Activated T-helper 17 cell treated with anti-CD3 and anti-CD28 coated beads, Interleukin-2, amount 50 U/mL, for 72 hours (primary cell): ENCODE data around the gene SH3PXD2B. TPM values are rescaled to one million over a fixed set of nuclear protein-coding genes. Genes with fewer than 3 reads are reported as not detected.
"Not testable (repeated sequence)": the region's sequence is repeated elsewhere in the genome, so short reads cannot be mapped to it uniquely, and the experiment has no call there.

ENCODE experiments used
- ATAC-seq: fragments of 150-1000 bp; cut with Tn5 transposase; replicated peaks from 2 replicates; pipeline ENCODE4 v1.10.0; 2021; ENCODE audit warnings: mild to moderate bottlenecking, moderate library complexity
- H3K27ac Mint-ChIP-seq: one replicate; pipeline ENCODE4 v1.8.0; 2022; ENCODE audit warnings: mixed read lengths
- H3K27me3 Mint-ChIP-seq: one replicate; pipeline ENCODE4 v1.8.0; 2022; ENCODE audit warnings: mixed read lengths
- H3K36me3 Mint-ChIP-seq: one replicate; pipeline ENCODE4 v1.8.0; 2022; ENCODE audit warnings: low read depth, mild to moderate bottlenecking, mixed read lengths
- H3K4me1 Mint-ChIP-seq: one replicate; pipeline ENCODE4 v1.8.0; 2022; ENCODE audit warnings: mixed read lengths
- H3K4me3 Mint-ChIP-seq: one replicate; pipeline ENCODE4 v1.8.0; 2022; ENCODE audit warnings: mild to moderate bottlenecking, mixed read lengths
- H3K9me3 Mint-ChIP-seq: one replicate; pipeline ENCODE4 v1.8.0; 2022; ENCODE audit warnings: mixed read lengths
- total RNA-seq, 2 donors: library from RNA; stranded (reverse); gene quantifications; one replicate each; pipeline ENCODE4 v1.2.3, GENCODE V29; 2022

SH3PXD2B gene
- total RNA-seq, 2 donors from 2014 or later: 0.08 to 0.09 TPM

DNA sequence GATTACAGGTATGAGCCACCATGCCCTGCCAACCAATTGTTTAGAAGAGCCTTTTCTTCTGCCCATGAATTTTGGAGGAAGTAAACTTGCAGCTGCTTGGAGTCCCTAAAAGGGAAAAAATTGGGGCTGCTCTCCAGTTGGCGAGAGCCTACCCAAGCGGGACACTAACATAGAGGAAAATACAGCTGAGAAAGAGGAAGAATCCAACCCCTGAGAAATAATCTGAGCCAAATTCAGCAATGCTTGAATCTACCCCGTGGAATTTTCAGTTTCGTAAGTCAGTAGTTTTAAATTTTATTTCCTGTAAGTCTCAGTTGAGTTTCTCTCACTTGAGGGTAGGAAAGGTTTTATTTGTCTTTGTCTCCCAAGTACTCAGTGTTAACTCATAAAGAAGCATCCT is 140.4 kb downstream of the SH3PXD2B start:
- Mint-ChIP-seq H3K27me3 (peaks cover 4% of the 10 kb centered on the region), H3K27ac (no peak overlapping the region), H3K4me3 (no peak overlapping the region), H3K4me1 (no peaks in the 10 kb centered on the region), H3K36me3 (no peaks in the 10 kb centered on the region), H3K9me3 (no peaks in the 10 kb centered on the region)
- ATAC-seq: no peak

- Mint-ChIP-seq H3K4me3 (no peak overlapping the region), H3K4me1 (no peaks in the 10 kb centered on the region), H3K27ac (no peak overlapping the region), H3K36me3 (no peaks in the 10 kb centered on the region), H3K27me3 (peaks cover 4% of the 10 kb centered on the region), H3K9me3 (no peaks in the 10 kb centered on the region)
- ATAC-seq: no peak
Measured at GRCh38 chr5:172312286-172312685, 142.0 kb downstream of the SH3PXD2B start.

DNA sequence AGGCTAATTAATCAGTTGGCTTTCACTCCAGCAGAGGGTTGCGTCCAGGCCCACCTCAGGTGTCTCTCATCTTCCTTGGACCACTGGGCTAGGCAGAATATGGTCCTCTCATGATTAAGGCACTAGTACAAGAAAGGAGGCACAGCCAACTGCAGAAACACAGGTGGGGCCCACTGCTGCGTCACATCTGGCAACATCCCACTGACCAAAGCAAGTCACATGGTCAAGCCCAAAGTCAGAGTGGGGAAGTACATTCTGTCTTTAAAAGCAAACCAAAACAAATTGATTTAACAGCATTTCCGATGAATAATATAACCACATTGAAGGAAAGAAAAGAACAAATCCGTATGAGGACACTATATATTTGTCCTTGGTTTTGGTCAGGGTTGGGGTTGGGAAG is 142.7 kb downstream of the SH3PXD2B start:
- no peak for ATAC-seq
- Mint-ChIP-seq H3K36me3 (no peaks in the 10 kb centered on the region), H3K27ac (no peak overlapping the region), H3K27me3 (peaks cover 4% of the 10 kb centered on the region), H3K9me3 (no peaks in the 10 kb centered on the region), H3K4me1 (no peaks in the 10 kb centered on the region), H3K4me3 (no peak overlapping the region)

GRCh38 chr5:172311026-172311425 is 143.3 kb downstream of the SH3PXD2B start:
- H3K9me3 Mint-ChIP-seq: no peaks in the 10 kb centered on the region
- H3K4me3 Mint-ChIP-seq: no peak overlapping the region
- no peak overlapping the region for H3K27ac Mint-ChIP-seq
- H3K4me1 Mint-ChIP-seq: no peaks in the 10 kb centered on the region
- ATAC-seq: no peak
- no peaks in the 10 kb centered on the region for H3K36me3 Mint-ChIP-seq
- H3K27me3 Mint-ChIP-seq: peaks cover 4% of the 10 kb centered on the region

DNA sequence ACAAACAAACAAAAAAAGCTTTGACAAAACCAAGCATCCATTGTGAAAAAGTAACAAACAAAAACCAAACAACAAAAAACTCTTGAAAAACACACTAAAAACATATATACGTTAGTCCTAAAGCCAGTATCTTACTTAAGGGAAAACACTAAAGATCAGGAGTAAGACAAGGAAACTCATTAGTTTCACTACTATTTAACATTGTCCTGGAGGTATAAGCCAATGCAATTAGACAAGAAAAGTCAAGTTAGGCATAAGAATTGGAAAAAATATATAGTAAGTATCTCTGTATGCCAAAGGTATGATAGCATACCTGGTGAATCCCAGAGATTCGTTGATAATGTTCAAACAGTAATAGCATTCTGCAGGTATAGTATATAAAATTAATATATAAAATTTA is 148.9 kb downstream of the SH3PXD2B start:
- H3K4me3 Mint-ChIP-seq: no peak overlapping the region
- no peaks in the 10 kb centered on the region for H3K9me3 Mint-ChIP-seq
- ATAC-seq: no peak
- H3K27me3 Mint-ChIP-seq: peaks cover 4% of the 10 kb centered on the region
- H3K36me3 Mint-ChIP-seq: no peaks in the 10 kb centered on the region
- H3K4me1 Mint-ChIP-seq: no peaks in the 10 kb centered on the region
- H3K27ac Mint-ChIP-seq: no peak overlapping the region

DNA sequence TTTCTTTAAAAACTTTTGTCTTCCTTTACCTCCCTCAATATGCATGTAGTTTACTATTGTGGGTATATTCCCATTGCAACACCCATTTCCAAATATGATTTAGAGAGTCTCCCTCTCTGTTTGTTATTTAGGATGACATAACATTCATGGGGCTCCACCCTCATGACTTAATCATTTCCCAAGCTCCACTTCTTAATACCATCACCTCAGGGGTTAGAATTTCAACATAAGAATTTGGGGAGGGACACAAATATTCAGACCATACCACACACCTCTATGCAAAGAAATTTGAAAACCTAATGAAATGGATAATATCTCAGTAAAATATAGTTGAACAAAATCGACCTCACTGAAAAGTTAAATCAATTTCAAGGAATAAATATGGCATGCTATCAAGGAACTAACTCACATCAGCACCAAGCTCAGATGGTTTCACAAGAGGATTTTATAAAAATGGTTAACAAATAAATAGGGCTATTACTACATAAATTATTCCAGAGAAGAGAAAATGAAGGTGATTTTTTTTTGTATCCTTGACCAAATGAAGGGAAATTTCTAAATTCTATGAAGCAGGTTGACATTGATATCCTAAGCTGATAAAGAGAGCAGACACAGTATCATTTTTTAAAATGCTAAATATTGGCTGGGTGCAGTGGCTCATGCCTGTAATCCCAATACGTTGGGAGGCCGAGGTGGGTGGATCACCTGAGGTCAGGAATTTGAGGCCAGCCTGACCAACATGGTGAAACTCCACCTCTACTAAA is 150.6 kb downstream of the SH3PXD2B start:
- Mint-ChIP-seq H3K4me1 (no peaks in the 10 kb centered on the region), H3K4me3 (no peak overlapping the region), H3K36me3 (no peaks in the 10 kb centered on the region)

GRCh38 chr5:172303162-172303561 is 151.2 kb downstream of the SH3PXD2B start:
- Mint-ChIP-seq H3K36me3 (no peaks in the 10 kb centered on the region), H3K27ac (no peak overlapping the region), H3K4me1 (no peaks in the 10 kb centered on the region), H3K9me3 (no peaks in the 10 kb centered on the region), H3K27me3 (peaks cover 4% of the 10 kb centered on the region), H3K4me3 (no peak overlapping the region)
- no peak for ATAC-seq

More for the DNA sequence above, 150.6 kb downstream of the SH3PXD2B start:
- no peak for ATAC-seq
- Mint-ChIP-seq H3K27me3 (peaks cover 4% of the 10 kb centered on the region), H3K9me3 (no peaks in the 10 kb centered on the region), H3K27ac (no peak overlapping the region)

- Mint-ChIP-seq H3K27me3 (peaks cover 4% of the 10 kb centered on the region), H3K9me3 (no peaks in the 10 kb centered on the region), H3K4me3 (no peak overlapping the region), H3K4me1 (no peaks in the 10 kb centered on the region), H3K27ac (no peak overlapping the region), H3K36me3 (no peaks in the 10 kb centered on the region)
- ATAC-seq: no peak
Measured at GRCh38 chr5:172302047-172302710, 152.1 kb downstream of the SH3PXD2B start.

GRCh38 chr5:172299916-172300439 is 154.3 kb downstream of the SH3PXD2B start:
- Mint-ChIP-seq H3K27ac (no peak overlapping the region), H3K4me1 (no peaks in the 10 kb centered on the region), H3K4me3 (no peak overlapping the region), H3K27me3 (peaks cover 6% of the 10 kb centered on the region), H3K9me3 (no peaks in the 10 kb centered on the region), H3K36me3 (no peaks in the 10 kb centered on the region)
- peak; percentile 44 for ATAC-seq

DNA sequence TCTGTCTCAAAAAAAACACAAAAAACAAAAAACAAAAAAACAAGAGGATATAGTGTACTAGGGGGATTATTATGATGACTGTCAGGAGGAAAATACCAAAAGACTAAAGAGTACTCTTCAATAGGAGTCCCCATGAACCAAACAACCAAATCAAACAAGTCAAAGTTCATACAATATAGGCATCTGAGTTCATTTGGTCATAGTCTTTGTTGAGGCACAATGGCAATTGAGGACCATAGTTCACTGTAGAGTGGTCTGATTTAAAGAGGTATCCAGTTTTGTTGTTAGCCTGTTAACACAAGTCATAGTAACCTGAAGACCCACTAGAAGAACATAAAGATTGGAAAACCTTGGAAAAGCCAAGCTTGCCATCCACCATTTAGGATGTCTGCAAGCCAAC is 159.5 kb downstream of the SH3PXD2B start:
- Mint-ChIP-seq H3K27ac (no peak overlapping the region), H3K27me3 (peaks cover 3% of the 10 kb centered on the region), H3K4me3 (no peak overlapping the region), H3K4me1 (no peaks in the 10 kb centered on the region), H3K36me3 (no peaks in the 10 kb centered on the region), H3K9me3 (no peaks in the 10 kb centered on the region)
- no peak for ATAC-seq

GRCh38 chr5:172293745-172294342 is 160.5 kb downstream of the SH3PXD2B start:
- Mint-ChIP-seq H3K27me3 (peaks cover 3% of the 10 kb centered on the region), H3K9me3 (no peaks in the 10 kb centered on the region), H3K27ac (no peak overlapping the region), H3K4me3 (no peak overlapping the region), H3K36me3 (no peaks in the 10 kb centered on the region), H3K4me1 (no peaks in the 10 kb centered on the region)
- no peak for ATAC-seq

GRCh38 chr5:172293054-172293744 is 161.1 kb downstream of the SH3PXD2B start:
- peaks cover 3% of the 10 kb centered on the region for H3K27me3 Mint-ChIP-seq
- H3K36me3 Mint-ChIP-seq: no peaks in the 10 kb centered on the region
- no peak overlapping the region for H3K27ac Mint-ChIP-seq
- peak; percentile 99 for ATAC-seq
- H3K4me3 Mint-ChIP-seq: no peak overlapping the region
- H3K4me1 Mint-ChIP-seq: no peaks in the 10 kb centered on the region
- H3K9me3 Mint-ChIP-seq: no peaks in the 10 kb centered on the region

DNA sequence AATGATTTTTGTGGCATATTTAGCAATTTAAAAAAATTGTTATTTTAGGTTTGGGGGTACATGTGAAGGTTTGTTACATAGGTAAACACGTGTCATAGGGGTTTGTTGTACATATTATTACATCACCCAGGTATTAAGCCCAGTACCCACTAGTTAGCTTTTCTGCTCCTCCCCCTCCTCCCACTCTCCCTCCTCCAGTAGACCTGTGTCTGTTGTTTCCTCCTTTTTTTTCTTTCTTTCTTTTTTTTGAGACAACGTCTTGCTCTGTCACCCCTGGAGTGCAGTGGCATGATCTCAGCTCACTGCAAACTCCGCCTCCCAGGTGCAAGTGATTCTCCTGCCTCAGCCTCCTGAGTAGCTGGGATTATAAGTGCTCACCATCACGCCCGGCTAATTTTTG is 162.5 kb downstream of the SH3PXD2B start:
- H3K27me3 Mint-ChIP-seq, ATAC-seq, H3K9me3 Mint-ChIP-seq, H3K36me3 Mint-ChIP-seq, H3K4me1 Mint-ChIP-seq, H3K27ac Mint-ChIP-seq, H3K4me3 Mint-ChIP-seq: not testable (repeated sequence)

DNA sequence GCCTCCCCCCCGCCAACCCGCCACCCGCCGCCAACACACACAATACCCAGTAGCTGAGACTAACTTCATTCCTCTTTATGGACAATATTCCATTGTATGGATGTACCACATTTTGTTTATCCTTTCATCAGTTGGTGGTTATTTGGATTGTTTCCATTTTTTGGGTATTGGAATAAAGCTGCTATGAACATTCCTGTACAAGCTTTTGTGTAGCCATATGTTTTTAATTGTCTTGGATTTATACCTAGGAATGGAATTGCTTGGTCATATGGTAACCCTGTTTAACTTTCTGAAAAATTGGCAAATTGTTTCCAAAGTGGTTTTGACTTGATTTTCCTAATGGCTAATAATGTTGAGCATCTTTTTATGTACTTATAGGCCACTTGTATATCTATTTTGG is 165.9 kb downstream of the SH3PXD2B start:
- no peak overlapping the region for H3K27ac Mint-ChIP-seq
- no peaks in the 10 kb centered on the region for H3K9me3 Mint-ChIP-seq
- H3K4me1 Mint-ChIP-seq: no peaks in the 10 kb centered on the region
- H3K27me3 Mint-ChIP-seq: no peaks in the 10 kb centered on the region
- H3K4me3 Mint-ChIP-seq: no peak overlapping the region
- H3K36me3 Mint-ChIP-seq: no peaks in the 10 kb centered on the region
- no peak for ATAC-seq
